Smooth muscle cell (in vitro differentiated cells): ENCODE data around the gene BANP. TPM values are rescaled to one million over a fixed set of nuclear protein-coding genes. Genes with fewer than 3 reads are reported as not detected.

Source experiments
- DNase-seq: peaks from one replicate; lab custom pipeline; 2025; ENCODE audit not compliant: unreplicated experiment; lab: John Stamatoyannopoulos, UW
- H2AFZ ChIP-seq: fragments of 200-600 bp; sonication (generic); 2 replicates; pipeline ENCODE4 v1.6.0; 2016; ENCODE audit warnings: antibody characterized with exemption, low read depth, mild to moderate bottlenecking
- H3F3A ChIP-seq: fragments of 200-600 bp; sonication (generic); 2 replicates; pipeline ENCODE4 v1.6.0; 2017; ENCODE audit warnings: antibody characterized with exemption, low read depth
- H3K27ac ChIP-seq: fragments of 200-600 bp; sonication (generic); 2 replicates; pipeline ENCODE4 v1.5.1; 2016; ENCODE audit warnings: low read depth, mild to moderate bottlenecking
- H3K27me3 ChIP-seq: fragments of 200-600 bp; sonication (generic); 2 replicates; pipeline ENCODE4 v1.6.1; 2016; ENCODE audit warnings: low read depth, mild to moderate bottlenecking
- H3K36me3 ChIP-seq: fragments of 200-600 bp; sonication (generic); 2 replicates; pipeline ENCODE4 v1.5.1; 2016; ENCODE audit warnings: low read depth
- H3K4me1 ChIP-seq: fragments of 200-600 bp; sonication (generic); 2 replicates; pipeline ENCODE4 v1.5.1; 2016; ENCODE audit warnings: low read depth
- H3K4me2 ChIP-seq: fragments of 200-600 bp; sonication (generic); 2 replicates; pipeline ENCODE4 v1.6.0; 2016; ENCODE audit warnings: mild to moderate bottlenecking
- H3K4me3 ChIP-seq: fragments of 200-600 bp; sonication (generic); 2 replicates; pipeline ENCODE4 v1.5.1; 2016; ENCODE audit warnings: mild to moderate bottlenecking
- H3K79me2 ChIP-seq: fragments of 200-600 bp; sonication (generic); 2 replicates; pipeline ENCODE4 v1.6.0; 2016; ENCODE audit warnings: low read depth, mild to moderate bottlenecking
- H3K9ac ChIP-seq: fragments of 200-600 bp; sonication (generic); 2 replicates; pipeline ENCODE4 v1.6.0; 2016; ENCODE audit warnings: low read depth
- H3K9me3 ChIP-seq: fragments of 200-600 bp; sonication (generic); replicated peaks from 2 replicates; pipeline ENCODE4 v1.5.1; 2016; ENCODE audit warnings: low read depth
- H4K20me1 ChIP-seq: fragments of 200-600 bp; sonication (generic); 2 replicates; pipeline ENCODE4 v1.6.0; 2016; ENCODE audit warnings: low read depth
- WGBS: methylation state at CpG from one replicate; pipeline ENCODE4 v1.1.7; 2016; ENCODE audit warnings: low lambda C conversion rate; 5-methylcytosine and 5-hydroxymethylcytosine counted together
- polyA plus RNA-seq: library from polyadenylated mRNA; unstranded; fragments of >200 nt; fragmentation: Nextera tagmentation; extraction: Ambion mirVana; gene quantifications from 2 replicates; pipeline ENCODE4 v1.2.1, GENCODE V29; 2016
- total RNA-seq: library from RNA; depleted of rRNA; stranded (reverse); fragments of >200 nt; gene quantifications from 2 replicates; pipeline ENCODE4 v1.2.3, GENCODE V29; 2014
- TF ChIP-seq, protein P1 (sequence below): fragments of 200-600 bp; sonication (generic); IDR thresholded peaks from 2 replicates; pipeline ENCODE4 v1.5.1; 2017; ENCODE audit warnings: borderline replicate concordance, mild to moderate bottlenecking, antibody characterized with exemption; ENCODE audit not compliant: insufficient read depth, poor library complexity, severe bottlenecking

BANP gene
- total and polyA plus RNA-seq, 2 experiments from 2014 or later: 11.5 to 19.5 TPM

DNA sequence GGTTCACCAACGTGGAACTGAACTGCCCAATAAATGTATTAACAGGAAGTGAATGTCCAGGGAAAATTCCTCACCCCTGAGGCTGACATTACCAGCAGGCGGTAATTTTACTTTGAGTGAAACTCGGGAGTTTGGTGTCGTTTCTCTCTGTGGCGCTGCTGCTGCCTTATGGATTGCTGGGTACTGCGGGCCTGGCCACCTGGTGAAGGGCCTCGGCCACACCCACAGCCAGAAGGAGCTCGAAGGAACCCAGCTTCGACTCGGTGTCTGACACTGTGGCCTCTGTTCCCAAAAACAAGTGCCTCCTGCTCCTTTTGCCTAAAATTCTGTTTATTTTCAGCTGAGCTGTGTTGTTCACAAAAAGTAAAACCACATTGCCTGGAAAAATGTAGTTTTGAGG lies 115.0 kb downstream of the BANP start:
- H3K4me3 ChIP-seq: no peak overlapping the region
- H3K79me2 ChIP-seq: no peaks in the 10 kb centered on the region
- peaks cover 13% of the 10 kb centered on the region for H3K4me1 ChIP-seq
- WGBS: 97% methylated on average over 10 of the region's 10 CpGs
- no peak overlapping the region for H2AFZ ChIP-seq
- TF ChIP-seq, protein P1, sequence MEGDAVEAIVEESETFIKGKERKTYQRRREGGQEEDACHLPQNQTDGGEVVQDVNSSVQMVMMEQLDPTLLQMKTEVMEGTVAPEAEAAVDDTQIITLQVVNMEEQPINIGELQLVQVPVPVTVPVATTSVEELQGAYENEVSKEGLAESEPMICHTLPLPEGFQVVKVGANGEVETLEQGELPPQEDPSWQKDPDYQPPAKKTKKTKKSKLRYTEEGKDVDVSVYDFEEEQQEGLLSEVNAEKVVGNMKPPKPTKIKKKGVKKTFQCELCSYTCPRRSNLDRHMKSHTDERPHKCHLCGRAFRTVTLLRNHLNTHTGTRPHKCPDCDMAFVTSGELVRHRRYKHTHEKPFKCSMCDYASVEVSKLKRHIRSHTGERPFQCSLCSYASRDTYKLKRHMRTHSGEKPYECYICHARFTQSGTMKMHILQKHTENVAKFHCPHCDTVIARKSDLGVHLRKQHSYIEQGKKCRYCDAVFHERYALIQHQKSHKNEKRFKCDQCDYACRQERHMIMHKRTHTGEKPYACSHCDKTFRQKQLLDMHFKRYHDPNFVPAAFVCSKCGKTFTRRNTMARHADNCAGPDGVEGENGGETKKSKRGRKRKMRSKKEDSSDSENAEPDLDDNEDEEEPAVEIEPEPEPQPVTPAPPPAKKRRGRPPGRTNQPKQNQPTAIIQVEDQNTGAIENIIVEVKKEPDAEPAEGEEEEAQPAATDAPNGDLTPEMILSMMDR: no peak
- H3F3A ChIP-seq: peaks cover 9% of the 10 kb centered on the region
- H3K9ac ChIP-seq: no peak overlapping the region
- no peak overlapping the region for H3K27ac ChIP-seq
- H3K4me2 ChIP-seq: no peak overlapping the region
- no peaks in the 10 kb centered on the region for H3K36me3 ChIP-seq
- H4K20me1 ChIP-seq: peaks cover 10% of the 10 kb centered on the region
- no peaks in the 10 kb centered on the region for H3K9me3 ChIP-seq
- no peaks in the 10 kb centered on the region for H3K27me3 ChIP-seq
- DNase-seq: no peak

DNA sequence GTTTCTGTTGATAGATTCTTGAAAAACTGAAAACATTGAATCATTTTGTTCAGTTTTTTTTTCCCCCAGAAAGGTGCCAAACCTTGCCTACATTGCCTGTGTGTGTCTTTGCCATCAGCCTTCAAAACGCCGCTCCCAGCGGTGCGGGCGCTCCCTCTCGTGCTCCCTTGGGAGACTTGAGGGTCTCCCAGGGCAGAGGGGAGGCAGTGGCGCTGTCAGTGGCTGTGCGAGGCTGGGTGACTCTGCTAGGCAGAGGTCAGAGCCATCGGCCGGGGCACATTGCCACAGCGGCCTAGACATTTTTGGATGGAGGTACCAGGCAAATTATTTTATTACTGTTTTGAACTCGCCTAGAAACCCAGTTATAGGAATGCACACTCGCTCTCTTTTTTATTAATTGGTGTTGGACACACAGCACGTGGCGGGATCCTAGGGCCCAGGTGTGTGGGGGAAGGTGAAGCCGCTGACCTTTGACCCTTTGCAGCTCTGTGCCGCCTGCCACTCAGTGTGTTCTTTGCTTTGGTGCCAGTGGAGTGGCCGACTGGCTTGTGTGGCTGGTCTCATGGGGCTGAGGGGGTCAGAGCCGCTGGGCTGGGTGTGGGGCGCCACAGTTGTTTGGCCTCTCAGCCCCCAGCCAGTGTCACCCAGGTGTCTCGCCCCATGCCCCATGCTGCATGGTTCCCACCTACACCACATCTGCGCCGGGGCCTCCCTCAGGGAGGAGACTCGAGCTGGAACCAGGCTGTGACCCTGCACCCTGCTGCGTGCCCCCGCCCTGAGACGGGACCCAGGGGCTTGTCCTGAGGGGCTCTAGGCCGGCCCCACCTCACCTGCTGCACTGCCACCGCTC lies 115.7 kb downstream of the BANP start:
- no peaks in the 10 kb centered on the region for H3K9me3 ChIP-seq
- H3K9ac ChIP-seq: no peak overlapping the region
- TF ChIP-seq, protein P1: no peak
- peaks cover 7% of the 10 kb centered on the region for H4K20me1 ChIP-seq
- peaks cover 8% of the 10 kb centered on the region for H3K4me1 ChIP-seq
- no peak overlapping the region for H3K4me2 ChIP-seq
- no peaks in the 10 kb centered on the region for H3K27me3 ChIP-seq
- no peaks in the 10 kb centered on the region for H3K79me2 ChIP-seq
- H2AFZ ChIP-seq: no peak overlapping the region
- H3K36me3 ChIP-seq: no peaks in the 10 kb centered on the region
- H3K27ac ChIP-seq: no peak overlapping the region
- 96% methylated on average over 28 of the region's 29 CpGs for WGBS
- DNase-seq: no peak
- H3F3A ChIP-seq: peaks cover 6% of the 10 kb centered on the region
- H3K4me3 ChIP-seq: no peak overlapping the region

DNA sequence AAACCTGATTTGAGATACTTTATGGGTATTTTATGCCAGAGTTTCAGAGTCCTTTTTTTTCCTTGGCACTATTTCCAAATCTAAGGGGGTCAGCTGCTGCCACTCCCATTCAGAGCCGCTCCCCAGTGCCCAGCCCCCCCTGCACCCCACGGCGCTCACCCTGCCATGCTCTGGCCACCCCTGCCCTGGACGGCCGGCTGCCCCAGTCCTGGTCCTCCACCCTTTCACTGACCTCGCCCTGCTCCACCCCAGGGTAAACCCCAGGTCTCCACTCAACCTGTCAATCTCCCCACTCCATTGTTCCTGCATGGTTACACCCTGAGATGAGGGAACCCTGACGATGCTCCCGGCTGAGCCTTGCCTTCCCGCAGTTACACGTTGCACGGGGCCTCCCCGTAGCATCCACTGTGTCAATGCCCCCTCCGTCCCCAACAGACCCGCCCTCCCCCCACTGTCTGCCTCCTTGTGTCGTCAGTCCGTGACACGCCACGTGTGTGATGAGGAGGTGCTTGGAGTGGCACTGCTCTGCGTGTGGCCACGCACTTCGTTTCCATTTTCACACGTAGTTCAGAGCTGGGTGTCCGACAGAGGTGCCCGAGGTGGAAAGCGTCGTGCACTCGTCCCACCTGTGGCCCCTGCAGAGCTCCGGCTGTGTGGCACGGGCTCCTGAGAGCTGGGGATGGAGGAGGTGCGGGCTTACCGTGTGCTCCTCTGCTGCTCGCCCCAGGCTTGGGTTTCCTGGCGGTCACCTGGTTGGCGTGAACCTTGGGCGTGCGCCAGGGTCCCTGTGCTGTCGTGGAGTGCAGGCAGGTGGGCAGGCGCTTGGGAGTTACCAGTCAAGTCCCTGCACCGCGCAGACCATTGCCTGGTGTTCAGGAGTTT lies 116.5 kb downstream of the BANP start:
- Histone ChIP-seq H4K20me1 (no peaks in the 10 kb centered on the region), H3K9me3 (no peaks in the 10 kb centered on the region), H3K27me3 (no peaks in the 10 kb centered on the region), H3K27ac (no peak overlapping the region), H3K4me1 (no peaks in the 10 kb centered on the region), H3K4me2 (no peak overlapping the region), H3K4me3 (no peak overlapping the region), H3K36me3 (no peaks in the 10 kb centered on the region), H3K79me2 (no peaks in the 10 kb centered on the region), H2AFZ (no peak overlapping the region), H3K9ac (no peak overlapping the region), H3F3A (no peaks in the 10 kb centered on the region)
- DNase-seq: no peak
- TF ChIP-seq, protein P1: no peak
- 96% methylated on average over 38 of the region's 40 CpGs for WGBS
